Measurements from ENCODE around the gene MAD1L1. TPM values are rescaled to one million over a fixed set of nuclear protein-coding genes. Genes with fewer than 3 reads are reported as not detected.
"Not testable (repeated sequence)": the region's sequence is repeated elsewhere in the genome, so short reads cannot be mapped to it uniquely, and the experiment has no call there.

Gene MAD1L1
- total and polyA plus RNA-seq, 10 donors: 47.3 to 118 (median 68.2) TPM

DNA sequence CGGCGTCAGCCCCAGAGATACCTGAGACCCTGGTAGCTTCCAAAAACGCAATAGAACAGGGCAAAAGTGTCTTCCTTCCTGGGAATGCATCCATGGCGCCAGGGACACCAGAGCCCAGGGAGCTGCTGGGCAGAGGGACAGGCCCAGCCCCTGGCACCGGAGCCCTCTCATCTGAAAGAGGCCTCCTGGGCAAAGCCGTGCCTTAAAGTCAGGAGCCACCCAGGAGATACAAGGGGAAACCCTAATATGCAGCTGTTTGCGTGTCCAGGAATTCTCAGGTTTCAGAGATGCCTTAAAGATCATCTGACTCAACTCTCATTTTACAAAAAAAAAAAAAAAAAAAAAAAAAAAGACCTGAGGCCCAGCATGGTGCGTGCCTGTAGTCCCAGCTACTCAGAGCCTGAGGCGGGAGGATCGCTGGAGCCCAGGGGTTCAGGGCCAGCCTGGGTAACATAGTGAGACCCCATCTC is 37.3 kb upstream of the MAD1L1 start:
- no peak for DNase-seq
- Histone ChIP-seq H3K9me3 (no peaks in the 10 kb centered on the region), H3K36me3 (peaks cover 0 to 78% (median 49%) of the 10 kb centered on the region in 6 donors), H3K4me1 (peaks cover 8 to 36% (median 20%) of the 10 kb centered on the region in 6 donors), H3K27me3 (replicated peaks in 1 of 7) (no peaks in the 10 kb centered on the region), H3K27ac (peak overlapping the region in 7 of 8 donors; percentile 13 to 81 (median 66)), H3K4me3 (no peak overlapping the region)
- 67 to 87% (median 81%) methylated on average over 10 of the region's 10 CpGs for WGBS, 5 donors
- intact Hi-C loops (cut with DNase I; ENCODE audit: low total_unique reads): no loop called here
- TF ChIP-seq CTCF (IDR thresholded peaks at IDR 0.05 in 8 of 11, conservative IDR thresholded peaks at IDR 0.05 in 3 of 11): no peak
- no peak for TF ChIP-seq POLR2AphosphoS5 (IDR thresholded peaks at IDR 0.05)
- no peak for TF ChIP-seq POLR2A (IDR thresholded peaks at IDR 0.05)

DNA sequence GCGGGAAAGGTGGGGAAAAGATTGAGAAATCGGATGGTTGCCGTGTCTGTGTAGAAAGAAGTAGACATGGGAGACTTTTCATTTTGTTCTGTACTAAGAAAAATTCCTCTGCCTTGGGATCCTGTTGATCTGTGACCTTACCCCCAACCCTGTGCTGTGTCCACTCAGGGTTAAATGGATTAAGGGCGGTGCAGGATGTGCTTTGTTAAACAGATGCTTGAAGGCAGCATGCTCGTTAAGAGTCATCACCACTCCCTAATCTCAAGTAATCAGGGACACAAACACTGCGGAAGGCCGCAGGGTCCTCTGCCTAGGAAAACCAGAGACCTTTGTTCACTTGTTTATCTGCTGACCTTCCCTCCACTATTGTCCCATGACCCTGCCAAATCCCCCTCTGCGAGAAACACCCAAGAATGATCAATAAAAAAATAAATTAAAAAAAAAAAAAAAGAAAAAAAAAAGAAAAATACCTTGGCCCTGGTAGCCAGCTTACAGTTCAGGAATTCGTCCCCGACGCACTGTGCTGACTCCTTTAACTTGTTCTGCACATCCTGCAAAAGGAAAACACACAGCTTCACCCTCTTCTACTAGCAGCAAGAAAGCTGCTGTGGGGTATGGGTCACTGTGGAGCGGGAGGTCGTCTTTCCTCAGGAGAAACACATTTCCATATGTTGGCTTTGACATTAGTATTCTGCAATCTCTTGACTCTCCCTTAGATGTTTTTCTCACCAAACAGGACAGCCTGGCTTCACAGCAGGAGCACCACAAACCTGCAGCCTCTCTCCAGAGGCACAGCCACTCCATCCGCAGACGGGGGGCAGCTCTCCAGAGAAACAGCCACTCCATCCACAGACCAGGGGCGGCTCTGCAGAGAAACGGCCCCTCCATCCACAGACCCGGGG is 36.6 kb upstream of the MAD1L1 start:
- H3K27me3 ChIP-seq (replicated peaks in 1 of 7); intact Hi-C loops (cut with DNase I; ENCODE audit: low total_unique reads); H3K9me3 ChIP-seq; H3K4me3 ChIP-seq; DNase-seq: not testable (repeated sequence)
- peak in 1 of 3 donors; percentile 48 for TF ChIP-seq POLR2AphosphoS5 (IDR thresholded peaks at IDR 0.05)
- Histone ChIP-seq H3K4me1 (peaks cover 8 to 36% (median 20%) of the 10 kb centered on the region in 6 donors), H3K27ac (peak overlapping the region in 7 of 8 donors; percentile 13 to 81 (median 66)), H3K36me3 (peaks cover 0 to 78% (median 46%) of the 10 kb centered on the region in 6 donors)
- WGBS, 5 donors: 60 to 81% (median 70%) methylated on average over 12 to 16 of the region's 18 CpGs

- 63 to 80% (median 72%) methylated on average over 10 of the region's 10 CpGs for WGBS, 5 donors
- H3K9me3 ChIP-seq: no peaks in the 10 kb centered on the region
- H3K4me1 ChIP-seq: peaks cover 6 to 37% (median 29%) of the 10 kb centered on the region in 6 donors
- intact Hi-C loops (cut with DNase I; ENCODE audit: low total_unique reads): no loop called here
- DNase-seq: no peak
- TF ChIP-seq CTCF (IDR thresholded peaks at IDR 0.05 in 8 of 11, conservative IDR thresholded peaks at IDR 0.05 in 3 of 11): no peak
- no peak for TF ChIP-seq POLR2AphosphoS5 (IDR thresholded peaks at IDR 0.05)
- TF ChIP-seq POLR2A (IDR thresholded peaks at IDR 0.05): no peak
- H3K4me3 ChIP-seq: no peak overlapping the region
- peaks cover 0 to 78% (median 47%) of the 10 kb centered on the region in 6 donors for H3K36me3 ChIP-seq
- H3K27me3 ChIP-seq (replicated peaks in 1 of 7): no peaks in the 10 kb centered on the region
- peak overlapping the region in 3 of 8 donors; percentile 1 to 23 (median 21) for H3K27ac ChIP-seq
Observed at GRCh38 chr7:2266911-2267310, 34.2 kb upstream of the MAD1L1 start.

DNA sequence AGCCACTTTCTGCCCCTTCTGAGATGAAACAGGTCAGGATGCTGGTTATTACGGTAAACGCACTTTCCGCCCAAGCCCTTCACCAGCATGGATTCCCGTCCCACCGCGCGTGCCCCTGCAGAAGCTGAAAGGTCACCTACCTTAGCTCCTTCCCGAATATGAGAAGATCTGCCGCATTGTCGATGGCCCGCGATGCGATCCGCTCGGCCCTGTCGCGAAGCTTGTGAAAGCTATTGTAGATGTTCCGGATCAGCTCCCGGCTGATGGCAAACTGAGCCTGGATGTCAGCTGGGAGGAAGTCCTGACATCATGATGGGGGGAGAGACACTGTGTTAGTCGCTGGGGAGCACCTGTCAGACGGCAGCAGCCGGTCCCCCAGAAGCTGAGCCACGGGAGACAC is 31.4 kb upstream of the MAD1L1 start:
- Histone ChIP-seq H3K36me3 (peaks cover 0 to 78% (median 33%) of the 10 kb centered on the region in 6 donors), H3K27me3 (replicated peaks in 1 of 7) (no peaks in the 10 kb centered on the region), H3K9me3 (no peaks in the 10 kb centered on the region), H3K27ac (peak overlapping the region in 1 of 8 donors; percentile 8), H3K4me1 (peaks cover 11 to 38% (median 27%) of the 10 kb centered on the region in 6 donors), H3K4me3 (no peak overlapping the region)
- intact Hi-C loops (cut with DNase I; ENCODE audit: low total_unique reads): no loop called here
- DNase-seq: no peak
- TF ChIP-seq POLR2A (IDR thresholded peaks at IDR 0.05) (no peak), POLR2AphosphoS5 (IDR thresholded peaks at IDR 0.05) (peak in 2 of 3 donors; percentile 26 to 51)
- WGBS, 5 donors: 95 to 99% (median 96%) methylated on average over 20 to 23 of the region's 23 CpGs

DNA sequence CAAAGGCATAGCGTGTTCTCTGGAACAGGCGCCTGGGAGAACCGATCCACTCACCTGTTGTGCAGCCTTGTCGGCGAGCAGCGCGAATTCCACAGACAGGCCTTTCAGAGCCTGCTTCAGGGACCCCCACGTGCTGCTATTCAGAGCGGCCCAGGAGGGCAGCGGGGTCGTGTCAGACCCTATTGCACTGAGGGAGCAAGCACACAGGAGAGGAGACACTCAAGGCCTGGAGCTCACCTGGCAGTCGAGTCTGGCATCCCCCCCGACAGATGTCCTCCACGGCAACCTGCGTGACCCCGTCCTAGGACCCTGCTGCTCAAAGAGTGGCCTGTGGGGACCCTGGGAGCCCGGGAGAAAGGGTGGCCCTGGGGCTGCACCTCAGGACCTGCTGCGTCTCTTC is 30.4 kb upstream of the MAD1L1 start:
- H3K9me3 ChIP-seq: no peaks in the 10 kb centered on the region
- no peak overlapping the region for H3K4me3 ChIP-seq
- peaks cover 0 to 88% (median 39%) of the 10 kb centered on the region in 6 donors for H3K36me3 ChIP-seq
- no peaks in the 10 kb centered on the region for H3K27me3 ChIP-seq (replicated peaks in 1 of 7)
- intact Hi-C loops (cut with DNase I; ENCODE audit: low total_unique reads): no loop called here
- TF ChIP-seq CTCF (IDR thresholded peaks at IDR 0.05 in 8 of 11, conservative IDR thresholded peaks at IDR 0.05 in 3 of 11) (no peak), POLR2AphosphoS5 (IDR thresholded peaks at IDR 0.05) (peak in 1 of 3 donors; percentile 43)
- H3K4me1 ChIP-seq: peaks cover 11 to 44% (median 28%) of the 10 kb centered on the region in 6 donors
- DNase-seq: peak; percentile 71
- WGBS, 5 donors: 90 to 95% (median 92%) methylated on average over 13 to 18 of the region's 18 CpGs
- peak overlapping the region in 2 of 8 donors; percentile 79 to 87 for H3K27ac ChIP-seq
